Measurements from ENCODE around the gene ELP4.

ELP4 gene

DNA sequence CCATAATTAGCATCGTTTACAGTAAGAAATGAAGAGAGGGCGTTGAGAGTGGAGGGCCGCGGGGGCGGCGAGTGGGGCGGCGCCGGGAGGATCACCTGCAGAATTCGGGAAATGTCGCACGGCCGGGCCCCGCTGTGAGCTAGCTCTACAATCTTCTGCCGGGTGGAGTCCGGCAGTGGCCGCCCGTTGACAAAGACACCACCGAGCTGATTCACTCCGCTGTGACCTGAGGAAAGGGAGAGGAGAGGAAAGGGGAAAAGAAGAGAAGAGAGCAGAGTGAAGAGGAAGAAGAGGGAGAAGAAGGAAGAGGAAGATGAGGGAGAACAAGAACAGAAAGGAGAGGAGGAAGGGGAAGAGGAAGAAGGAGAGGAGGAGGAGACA lies 293.0 kb downstream of the ELP4 start:
- no peaks in the 10 kb centered on the region for H3K36me3 Mint-ChIP-seq (ENCODE audit: low read depth)
- H3K4me1 Mint-ChIP-seq (ENCODE audit: low read depth), result peaks cover 36% of the 10 kb centered on the region
- peaks cover 90% of the 10 kb centered on the region for H3K27me3 Mint-ChIP-seq
- H3K27ac Mint-ChIP-seq, result no peak overlapping the region
- intact Hi-C loops (cut with micrococcal nuclease), result loop anchor here (10.0 kb wide), 1 partner anchor 298 kb away; the partner anchor contains the start of genes ELP4 and IMMP1L
- H3K4me3 Mint-ChIP-seq, result no peak overlapping the region
- H3K9me3 Mint-ChIP-seq, result peaks cover 27% of the 10 kb centered on the region

DNA sequence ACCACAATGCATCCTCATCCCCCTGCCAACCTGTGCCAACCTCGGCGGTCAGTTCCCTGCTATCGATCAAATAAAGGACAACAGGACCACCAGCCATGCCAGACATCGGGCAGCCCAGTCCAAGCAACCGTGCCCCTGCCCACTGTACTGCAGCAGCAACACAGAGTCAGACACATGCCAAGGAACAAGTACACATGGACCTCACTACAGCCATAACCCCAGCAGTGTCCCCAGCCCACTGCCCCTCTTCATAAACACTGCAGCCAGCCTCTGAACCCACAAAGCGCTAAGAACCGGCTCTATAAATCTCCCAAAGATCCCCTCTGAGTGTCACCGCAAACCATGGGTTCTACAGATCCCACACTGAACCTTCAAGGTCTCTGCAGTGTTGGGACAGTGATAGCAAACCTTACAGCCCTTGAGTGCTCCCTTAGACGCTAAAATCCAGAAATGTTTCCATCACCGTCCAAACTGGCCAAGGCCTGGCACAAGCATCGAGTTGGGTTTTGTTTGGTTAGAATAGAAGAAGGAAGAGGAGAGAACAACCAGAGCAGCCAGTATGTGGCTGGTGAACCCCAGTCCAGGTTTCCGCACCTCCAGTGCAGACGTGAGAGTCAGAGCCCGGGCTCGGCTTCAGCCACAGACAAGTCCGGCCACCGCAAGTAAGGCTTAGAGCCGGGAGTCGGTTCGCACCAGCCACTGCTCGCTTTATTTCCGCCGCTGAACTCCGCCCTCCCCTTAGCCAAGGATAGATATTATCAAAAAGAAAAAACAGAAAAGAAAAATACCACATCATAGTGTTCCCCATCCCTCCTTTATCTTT lies 293.6 kb downstream of the ELP4 start:
- peaks cover 36% of the 10 kb centered on the region for H3K4me1 Mint-ChIP-seq (ENCODE audit: low read depth)
- peaks cover 92% of the 10 kb centered on the region for H3K27me3 Mint-ChIP-seq
- intact Hi-C loops (cut with micrococcal nuclease), result loop anchor here (10.0 kb wide), 1 partner anchor 298 kb away; the partner anchor contains the start of genes ELP4 and IMMP1L
- H3K27ac Mint-ChIP-seq, result no peak overlapping the region
- H3K4me3 Mint-ChIP-seq, result no peak overlapping the region
- no peaks in the 10 kb centered on the region for H3K36me3 Mint-ChIP-seq (ENCODE audit: low read depth)
- H3K9me3 Mint-ChIP-seq, result peaks cover 27% of the 10 kb centered on the region

DNA sequence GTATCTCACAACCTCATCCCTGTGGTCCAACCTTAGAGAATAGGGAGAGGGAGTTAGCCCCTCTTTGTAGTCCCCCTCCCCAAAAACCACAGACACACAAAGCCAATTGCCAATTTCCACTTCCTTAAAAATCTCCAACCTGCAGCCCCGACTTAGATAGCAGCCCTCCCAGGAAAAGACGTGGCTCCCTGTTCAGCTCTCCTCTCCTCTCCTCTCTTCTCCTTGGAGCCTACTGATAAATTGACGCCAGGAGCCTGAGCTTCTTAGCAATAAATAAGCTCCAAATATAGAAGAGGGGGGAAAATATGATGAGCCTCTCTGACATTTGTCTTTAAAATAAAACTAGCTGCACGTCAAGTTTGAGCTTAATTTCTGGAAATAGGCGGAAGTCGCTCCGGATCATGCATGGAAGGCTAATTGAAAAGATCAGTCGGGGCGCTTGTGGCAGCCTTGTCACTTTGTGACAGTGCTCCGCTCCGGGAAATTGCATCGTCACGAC lies 294.3 kb downstream of the ELP4 start:
- peak overlapping the region; percentile 45 for H3K4me3 Mint-ChIP-seq
- H3K27me3 Mint-ChIP-seq, result peaks cover 93% of the 10 kb centered on the region
- H3K27ac Mint-ChIP-seq, result no peak overlapping the region
- H3K9me3 Mint-ChIP-seq, result peaks cover 27% of the 10 kb centered on the region
- H3K4me1 Mint-ChIP-seq (ENCODE audit: low read depth), result peaks cover 32% of the 10 kb centered on the region
- intact Hi-C loops (cut with micrococcal nuclease), result loop anchor here (10.0 kb wide), 1 partner anchor 299 kb away; the partner anchor contains the start of genes ELP4 and IMMP1L
- H3K36me3 Mint-ChIP-seq (ENCODE audit: low read depth), result no peaks in the 10 kb centered on the region

DNA sequence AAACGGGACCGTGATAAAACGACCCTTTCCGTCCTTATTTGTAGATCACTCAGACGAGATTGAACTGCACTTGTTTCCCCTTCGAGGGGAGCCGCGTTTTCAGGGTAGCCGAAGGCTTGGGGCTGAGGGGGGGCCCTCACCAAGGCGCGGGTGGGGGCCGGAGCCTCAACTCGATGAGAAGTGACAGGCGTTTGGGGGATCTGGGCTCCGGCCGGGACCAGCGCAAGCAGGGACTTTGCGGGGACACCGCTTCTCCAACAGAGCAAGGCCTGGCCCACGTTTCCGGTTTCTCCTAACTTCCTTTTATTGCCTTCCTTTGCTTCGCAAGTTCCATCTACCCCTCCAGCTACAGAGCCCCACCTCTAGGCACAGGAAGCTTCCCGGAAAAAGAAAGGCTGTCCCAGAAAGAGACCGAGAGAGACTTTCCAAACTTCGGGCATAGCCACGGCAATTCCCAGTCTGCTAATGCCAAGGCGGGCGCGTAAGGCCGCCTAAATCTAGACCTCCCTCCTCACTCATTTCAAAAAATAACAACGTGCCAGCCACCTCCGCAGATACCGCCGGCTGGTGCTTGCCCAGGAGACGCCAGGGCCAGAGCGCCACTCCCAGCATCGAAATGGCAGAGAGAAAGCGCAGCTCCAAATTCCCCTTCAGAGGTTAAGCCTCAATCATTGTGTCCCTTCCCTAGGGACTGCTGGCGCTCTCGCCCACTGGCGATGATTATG lies 294.9 kb downstream of the ELP4 start:
- Mint-ChIP-seq H3K27ac (no peak overlapping the region), H3K4me3 (peak overlapping the region; percentile 45), H3K9me3 (peaks cover 27% of the 10 kb centered on the region), H3K27me3 (peaks cover 94% of the 10 kb centered on the region), H3K4me1 (ENCODE audit: low read depth) (peaks cover 37% of the 10 kb centered on the region), H3K36me3 (ENCODE audit: low read depth) (no peaks in the 10 kb centered on the region)
- intact Hi-C loops (cut with micrococcal nuclease), result loop anchor here (10.0 kb wide), 1 partner anchor 300 kb away; the partner anchor contains the start of genes ELP4 and IMMP1L

DNA sequence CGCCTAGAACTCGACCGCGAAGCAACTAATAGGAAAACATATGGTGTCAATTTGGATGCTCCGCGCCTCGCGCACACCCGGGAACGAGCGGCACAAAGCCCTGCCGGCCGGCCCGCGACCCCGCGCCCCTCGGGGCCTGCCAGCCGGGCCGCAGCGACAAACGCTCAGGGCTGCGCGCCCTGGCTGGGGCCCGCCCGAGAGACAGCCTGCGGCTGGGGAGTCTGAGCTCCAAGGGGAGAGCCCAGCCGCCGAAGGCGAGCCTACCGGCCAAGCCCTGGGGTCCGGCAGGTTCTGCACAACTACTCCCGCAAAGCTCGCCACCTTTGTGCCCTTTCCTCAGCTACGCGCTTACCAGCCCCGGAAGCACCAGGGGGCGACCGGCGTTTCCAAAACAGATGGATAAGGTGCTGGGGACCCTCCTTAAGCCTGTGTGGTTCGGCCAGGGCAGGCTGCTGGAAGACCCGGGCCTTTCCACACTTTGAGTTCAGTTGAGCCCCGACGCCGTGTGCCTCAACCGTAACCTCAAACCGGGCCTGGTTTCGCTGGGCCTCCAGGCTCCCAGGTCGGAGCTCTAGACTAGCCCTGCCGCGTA lies 295.6 kb downstream of the ELP4 start:
- Mint-ChIP-seq H3K27me3 (peaks cover 94% of the 10 kb centered on the region), H3K36me3 (ENCODE audit: low read depth) (no peaks in the 10 kb centered on the region), H3K27ac (no peak overlapping the region), H3K4me1 (ENCODE audit: low read depth) (peaks cover 40% of the 10 kb centered on the region), H3K4me3 (no peak overlapping the region), H3K9me3 (peaks cover 27% of the 10 kb centered on the region)
- intact Hi-C loops (cut with micrococcal nuclease), result loop anchor here (10.0 kb wide), 1 partner anchor 300 kb away; the partner anchor contains the start of genes ELP4 and IMMP1L

DNA sequence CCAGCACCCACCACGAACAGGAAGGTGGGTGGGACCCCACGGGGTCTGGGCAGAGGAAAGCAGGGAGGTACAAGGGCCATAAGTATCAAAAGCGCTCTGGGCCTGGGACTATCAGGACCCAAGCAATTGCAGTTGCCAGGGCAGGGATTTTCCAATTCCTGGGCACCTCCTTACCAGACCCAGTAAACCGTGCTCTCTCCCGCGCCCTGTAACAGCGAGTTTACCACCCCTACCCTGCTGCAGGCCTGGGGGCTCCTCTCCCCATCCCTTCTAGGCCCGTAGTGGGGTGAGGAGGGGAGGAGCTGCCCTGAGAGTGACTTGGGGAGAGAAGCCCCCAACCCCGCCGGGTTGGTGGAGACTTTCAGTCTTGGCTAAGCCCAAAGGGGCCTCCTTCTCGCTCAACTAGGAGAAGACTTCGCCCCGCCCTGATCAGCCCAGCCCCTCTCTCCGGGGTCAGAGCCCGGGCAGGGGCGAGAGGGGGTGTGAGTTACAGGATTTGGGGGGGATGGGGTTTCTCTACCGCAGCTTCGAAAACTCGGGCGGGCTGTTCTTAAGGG lies 296.1 kb downstream of the ELP4 start:
- peaks cover 27% of the 10 kb centered on the region for H3K9me3 Mint-ChIP-seq
- peaks cover 94% of the 10 kb centered on the region for H3K27me3 Mint-ChIP-seq
- intact Hi-C loops (cut with micrococcal nuclease), result loop anchor here (10.0 kb wide), 1 partner anchor 301 kb away; the partner anchor contains the start of genes ELP4 and IMMP1L
- H3K4me1 Mint-ChIP-seq (ENCODE audit: low read depth), result peaks cover 44% of the 10 kb centered on the region
- no peaks in the 10 kb centered on the region for H3K36me3 Mint-ChIP-seq (ENCODE audit: low read depth)
- H3K27ac Mint-ChIP-seq, result no peak overlapping the region
- no peak overlapping the region for H3K4me3 Mint-ChIP-seq

DNA sequence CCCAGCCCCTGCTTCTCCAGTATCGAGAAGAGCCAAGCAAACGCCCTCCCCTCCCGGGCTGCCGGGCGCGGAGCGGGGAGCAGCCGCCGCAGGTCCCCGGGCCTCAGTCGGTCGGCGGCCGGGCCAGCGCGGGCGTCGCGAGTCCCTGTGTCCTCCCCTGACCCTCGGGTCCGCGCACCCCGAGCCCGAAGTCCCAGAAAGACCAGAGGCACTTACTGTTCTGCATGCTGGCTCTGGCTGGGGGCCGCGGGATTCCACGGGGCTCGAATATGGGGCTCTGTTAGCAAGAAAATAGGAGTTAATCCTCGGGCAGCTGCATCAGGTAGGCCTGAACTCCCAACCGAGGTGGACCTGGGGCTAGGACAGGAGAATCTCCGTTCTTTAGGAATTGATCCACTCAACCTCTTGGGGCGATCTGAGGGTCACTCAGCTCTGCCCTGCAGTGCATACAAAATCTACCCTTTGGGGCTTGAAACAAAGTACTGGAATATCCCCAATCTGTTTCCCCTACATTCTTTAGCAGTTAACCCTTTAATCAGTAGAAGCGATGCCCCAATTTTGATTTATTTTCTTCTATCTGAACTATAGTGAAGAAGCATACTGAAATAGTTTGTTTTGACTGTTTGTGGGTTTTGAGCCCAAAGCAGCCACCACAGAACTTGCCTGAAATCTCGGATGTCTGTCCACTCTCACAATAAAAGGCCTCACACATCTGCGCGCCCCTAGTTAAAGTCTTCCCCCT lies 296.8 kb downstream of the ELP4 start:
- peaks cover 50% of the 10 kb centered on the region for H3K4me1 Mint-ChIP-seq (ENCODE audit: low read depth)
- H3K4me3 Mint-ChIP-seq, result no peak overlapping the region
- H3K27ac Mint-ChIP-seq, result no peak overlapping the region
- no peaks in the 10 kb centered on the region for H3K36me3 Mint-ChIP-seq (ENCODE audit: low read depth)
- H3K27me3 Mint-ChIP-seq, result peaks cover 94% of the 10 kb centered on the region
- peaks cover 27% of the 10 kb centered on the region for H3K9me3 Mint-ChIP-seq
- intact Hi-C loops (cut with micrococcal nuclease), result loop anchor here (10.0 kb wide), 1 partner anchor 302 kb away; the partner anchor contains the start of genes ELP4 and IMMP1L

DNA sequence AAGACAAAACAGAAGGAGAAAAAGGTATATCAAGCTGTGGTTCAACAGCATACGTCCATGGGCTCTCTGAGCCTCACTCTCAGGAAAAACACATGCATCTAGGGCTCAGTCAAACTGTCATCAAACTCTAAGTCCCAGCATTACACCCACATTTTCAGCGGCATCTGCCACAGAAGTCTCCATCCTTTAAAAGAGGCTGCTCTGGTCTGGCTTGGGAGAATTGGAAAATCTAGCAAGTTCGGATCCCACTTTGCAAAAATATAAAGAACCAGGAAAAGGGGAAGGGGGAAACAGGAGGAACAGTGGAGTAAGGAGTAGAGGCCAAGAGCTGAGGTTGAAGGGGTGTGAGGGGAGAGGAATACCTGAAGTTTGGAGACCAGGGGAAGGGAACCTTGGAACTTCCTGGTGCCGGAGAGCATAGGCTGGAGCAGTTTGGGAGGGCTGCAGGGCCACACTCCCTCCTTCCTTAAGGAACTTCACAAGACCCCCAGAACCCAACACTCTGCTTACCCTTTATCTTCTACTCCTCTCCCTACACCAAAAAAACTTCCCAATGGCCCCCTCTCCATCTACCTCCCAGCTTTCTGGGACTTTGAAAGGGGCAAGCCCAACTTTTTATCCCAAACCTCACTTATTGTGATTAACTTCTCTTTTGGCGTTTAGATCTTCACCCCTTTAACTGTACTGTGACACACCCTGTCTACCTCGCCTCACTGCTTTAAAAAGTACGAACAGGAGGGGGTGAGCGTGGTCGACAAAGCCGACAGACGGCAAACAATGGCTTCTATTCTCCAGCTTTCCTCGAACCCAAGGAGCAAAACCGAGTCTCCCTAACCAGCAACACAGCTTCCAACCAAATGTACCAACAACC lies 297.6 kb downstream of the ELP4 start:
- Mint-ChIP-seq H3K27me3 (peaks cover 98% of the 10 kb centered on the region), H3K36me3 (ENCODE audit: low read depth) (no peaks in the 10 kb centered on the region), H3K9me3 (peaks cover 27% of the 10 kb centered on the region), H3K4me3 (no peak overlapping the region), H3K4me1 (ENCODE audit: low read depth) (peaks cover 58% of the 10 kb centered on the region), H3K27ac (no peak overlapping the region)
- intact Hi-C loops (cut with micrococcal nuclease), result loop anchor here (10.0 kb wide), 1 partner anchor 302 kb away; the partner anchor contains the start of genes ELP4 and IMMP1L

DNA sequence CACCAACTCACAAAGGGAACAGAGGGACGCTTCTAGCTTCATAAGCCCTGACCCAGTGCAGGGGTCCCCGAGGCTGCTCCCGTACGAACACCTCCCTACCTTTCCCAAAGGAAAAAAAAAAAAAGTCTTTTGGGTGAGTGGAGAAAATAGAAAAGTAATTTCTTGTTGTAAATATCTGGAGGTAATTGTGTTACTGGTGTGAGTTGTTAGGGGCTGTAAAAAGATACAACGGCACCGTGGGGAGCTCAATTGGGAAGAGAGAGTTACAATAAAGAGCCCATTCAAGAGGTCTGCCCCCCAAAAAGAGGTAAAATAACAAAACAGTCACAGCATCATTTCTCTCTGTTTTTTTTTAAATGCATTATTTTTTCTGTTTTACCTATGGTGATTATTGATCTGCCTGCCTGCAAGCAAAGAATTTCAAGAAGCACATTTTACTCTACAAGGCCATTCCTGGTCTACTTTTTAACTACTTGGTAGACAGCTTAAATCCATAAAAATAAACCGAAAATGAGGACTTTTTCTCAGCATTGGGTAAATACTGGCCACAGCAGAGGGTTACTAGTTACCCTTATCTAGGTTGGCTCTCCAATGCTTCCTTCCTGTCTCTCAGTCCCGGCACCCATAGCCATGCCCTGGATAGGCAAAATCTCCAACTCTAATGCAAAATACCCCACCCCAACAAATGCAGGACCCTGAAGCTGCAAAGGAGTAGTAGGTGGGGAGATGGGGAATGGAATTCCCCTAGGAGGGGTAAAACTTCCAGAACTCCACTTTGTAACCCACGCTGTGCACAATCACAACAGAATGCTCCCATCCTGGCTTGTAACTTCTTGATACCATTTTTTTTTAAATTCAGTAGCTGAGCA lies 298.5 kb downstream of the ELP4 start:
- H3K4me3 Mint-ChIP-seq, result no peak overlapping the region
- peaks cover 60% of the 10 kb centered on the region for H3K4me1 Mint-ChIP-seq (ENCODE audit: low read depth)
- H3K27ac Mint-ChIP-seq, result no peak overlapping the region
- intact Hi-C loops (cut with micrococcal nuclease), result loop anchor here (10.0 kb wide), 1 partner anchor 303 kb away; the partner anchor contains the start of genes ELP4 and IMMP1L
- H3K27me3 Mint-ChIP-seq, result peaks cover 98% of the 10 kb centered on the region
- H3K36me3 Mint-ChIP-seq (ENCODE audit: low read depth), result no peaks in the 10 kb centered on the region
- H3K9me3 Mint-ChIP-seq, result peaks cover 19% of the 10 kb centered on the region

DNA sequence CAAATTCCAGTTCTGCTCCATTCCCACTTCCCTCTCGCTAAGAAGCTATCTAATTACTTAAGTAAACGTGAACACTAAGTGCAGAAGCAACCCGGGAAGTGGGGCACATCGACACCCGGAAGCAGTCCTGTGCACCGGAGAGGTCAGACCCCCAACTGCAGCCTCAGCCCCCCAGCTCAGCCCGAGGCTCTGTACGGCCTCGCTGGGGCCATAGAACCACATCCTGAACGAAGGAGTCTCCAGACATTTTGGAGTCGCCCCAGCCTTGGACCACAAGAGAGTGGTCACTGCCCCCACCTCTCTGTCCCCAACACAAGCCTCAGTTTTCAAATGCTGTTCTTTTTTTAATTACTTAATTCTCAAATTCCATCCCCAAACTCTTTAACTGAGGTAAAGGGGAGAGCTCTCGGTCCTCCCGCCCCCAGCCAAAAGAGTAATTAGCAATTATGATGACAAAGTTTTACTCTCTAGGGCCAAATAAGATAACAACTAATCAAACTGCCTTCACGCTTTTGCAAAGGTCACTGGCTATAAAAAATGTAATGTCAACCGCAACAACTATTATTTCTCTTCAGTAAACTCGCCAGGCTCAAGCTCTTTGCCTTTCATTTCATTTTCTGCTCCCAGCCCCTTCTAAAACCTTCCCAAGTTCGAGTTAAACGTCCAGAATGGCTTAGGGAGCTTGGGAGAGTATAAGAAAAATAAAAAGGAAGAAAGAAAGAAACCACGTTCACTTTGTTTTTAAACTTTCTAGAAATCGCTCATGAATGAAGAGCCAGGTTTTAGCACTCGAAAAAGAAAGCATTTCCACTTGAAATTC lies 299.4 kb downstream of the ELP4 start:
- H3K36me3 Mint-ChIP-seq (ENCODE audit: low read depth), result no peaks in the 10 kb centered on the region
- H3K27ac Mint-ChIP-seq, result no peak overlapping the region
- H3K4me1 Mint-ChIP-seq (ENCODE audit: low read depth), result peaks cover 52% of the 10 kb centered on the region
- no peak overlapping the region for H3K4me3 Mint-ChIP-seq
- intact Hi-C loops (cut with micrococcal nuclease), result loop anchor here (10.0 kb wide), 1 partner anchor 304 kb away; the partner anchor contains the start of genes ELP4 and IMMP1L
- peaks cover 10% of the 10 kb centered on the region for H3K9me3 Mint-ChIP-seq
- peaks cover 96% of the 10 kb centered on the region for H3K27me3 Mint-ChIP-seq

DNA sequence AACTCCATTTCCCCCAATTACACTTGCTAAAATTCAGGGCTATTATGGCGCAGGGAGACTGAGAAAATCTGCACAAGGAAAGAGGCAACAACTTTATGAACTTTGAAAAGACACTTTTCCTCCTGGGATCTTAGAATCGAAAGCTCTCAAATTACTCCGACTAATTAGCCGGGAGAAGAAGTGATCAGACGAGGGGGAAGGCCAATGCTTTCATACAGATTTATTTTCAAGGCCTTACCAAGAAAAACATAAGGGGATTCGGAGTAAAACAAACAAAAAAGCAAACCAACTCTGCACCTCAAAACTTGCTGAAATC lies 299.9 kb downstream of the ELP4 start:
- peaks cover 4% of the 10 kb centered on the region for H3K9me3 Mint-ChIP-seq

More for the DNA sequence above, 299.9 kb downstream of the ELP4 start:
- H3K27me3 Mint-ChIP-seq, result peaks cover 95% of the 10 kb centered on the region
- no peaks in the 10 kb centered on the region for H3K36me3 Mint-ChIP-seq (ENCODE audit: low read depth)
- peak overlapping the region; percentile 73 for H3K4me3 Mint-ChIP-seq
- intact Hi-C loops (cut with micrococcal nuclease), result loop anchor here (10.0 kb wide), 1 partner anchor 305 kb away; the partner anchor contains the start of genes ELP4 and IMMP1L
- no peak overlapping the region for H3K27ac Mint-ChIP-seq
- peaks cover 50% of the 10 kb centered on the region for H3K4me1 Mint-ChIP-seq (ENCODE audit: low read depth)

Data from dendritic cell treated with granulocyte-macrophage colony-stimulating factor and Interleukin-4, amounts not matched to agents 40 ng/mL and 50 ng/mL, for 4 days (primary cell).